ENCODE measurements around the gene TEX53. TPM values are rescaled to one million over a fixed set of nuclear protein-coding genes. Genes with fewer than 3 reads are reported as not detected.

The TEX53 gene
- total RNA-seq, 4 donors from 2014 or later = not detected

GRCh38 chr9:114695948-114696347 lies 38.3 kb upstream of the TEX53 start:
- TF ChIP-seq, protein P1, sequence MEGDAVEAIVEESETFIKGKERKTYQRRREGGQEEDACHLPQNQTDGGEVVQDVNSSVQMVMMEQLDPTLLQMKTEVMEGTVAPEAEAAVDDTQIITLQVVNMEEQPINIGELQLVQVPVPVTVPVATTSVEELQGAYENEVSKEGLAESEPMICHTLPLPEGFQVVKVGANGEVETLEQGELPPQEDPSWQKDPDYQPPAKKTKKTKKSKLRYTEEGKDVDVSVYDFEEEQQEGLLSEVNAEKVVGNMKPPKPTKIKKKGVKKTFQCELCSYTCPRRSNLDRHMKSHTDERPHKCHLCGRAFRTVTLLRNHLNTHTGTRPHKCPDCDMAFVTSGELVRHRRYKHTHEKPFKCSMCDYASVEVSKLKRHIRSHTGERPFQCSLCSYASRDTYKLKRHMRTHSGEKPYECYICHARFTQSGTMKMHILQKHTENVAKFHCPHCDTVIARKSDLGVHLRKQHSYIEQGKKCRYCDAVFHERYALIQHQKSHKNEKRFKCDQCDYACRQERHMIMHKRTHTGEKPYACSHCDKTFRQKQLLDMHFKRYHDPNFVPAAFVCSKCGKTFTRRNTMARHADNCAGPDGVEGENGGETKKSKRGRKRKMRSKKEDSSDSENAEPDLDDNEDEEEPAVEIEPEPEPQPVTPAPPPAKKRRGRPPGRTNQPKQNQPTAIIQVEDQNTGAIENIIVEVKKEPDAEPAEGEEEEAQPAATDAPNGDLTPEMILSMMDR (IDR thresholded peaks at IDR 0.05) = no peak
- no peak for TF ChIP-seq POLR2A (IDR thresholded peaks at IDR 0.05)
- no peak overlapping the region for H3K27ac ChIP-seq
- H3K9me3 ChIP-seq = no peaks in the 10 kb centered on the region
- intact Hi-C loops (cut with DNase I) = no loop called here
- DNase-seq = no peak
- no peak overlapping the region for H3K4me3 ChIP-seq (replicated peaks in 1 of 3)
- WGBS, 2 donors = 85 to 93% methylated on average over 2 of the region's 2 CpGs
- peaks cover 0 to 9% of the 10 kb centered on the region in 2 donors for H3K4me1 ChIP-seq
- H3K27me3 ChIP-seq = no peaks in the 10 kb centered on the region
- H3K36me3 ChIP-seq = no peaks in the 10 kb centered on the region

GRCh38 chr9:114694719-114695269 lies 37.2 kb upstream of the TEX53 start:
- intact Hi-C loops (cut with DNase I) = no loop called here
- H3K36me3 ChIP-seq = no peaks in the 10 kb centered on the region
- no peak for DNase-seq
- peaks cover 0 to 9% of the 10 kb centered on the region in 2 donors for H3K4me1 ChIP-seq
- no peak overlapping the region for H3K4me3 ChIP-seq (replicated peaks in 1 of 3)
- H3K9me3 ChIP-seq = no peaks in the 10 kb centered on the region
- no peak overlapping the region for H3K27ac ChIP-seq
- WGBS, 2 donors = 87% methylated on average over 6 of the region's 6 CpGs
- H3K27me3 ChIP-seq = no peaks in the 10 kb centered on the region
- TF ChIP-seq POLR2A (IDR thresholded peaks at IDR 0.05) = no peak
- TF ChIP-seq, protein P1 (IDR thresholded peaks at IDR 0.05) = no peak

GRCh38 chr9:114694146-114694545 lies 36.5 kb upstream of the TEX53 start:
- H3K27me3 ChIP-seq = no peaks in the 10 kb centered on the region
- H3K4me3 ChIP-seq (replicated peaks in 1 of 3) = no peak overlapping the region
- peaks cover 0 to 9% of the 10 kb centered on the region in 2 donors for H3K4me1 ChIP-seq
- DNase-seq = no peak
- TF ChIP-seq, protein P1 (IDR thresholded peaks at IDR 0.05) = no peak
- no peak for TF ChIP-seq POLR2A (IDR thresholded peaks at IDR 0.05)
- H3K27ac ChIP-seq = no peak overlapping the region
- no peaks in the 10 kb centered on the region for H3K36me3 ChIP-seq
- intact Hi-C loops (cut with DNase I) = no loop called here
- WGBS, 2 donors = 78 to 95% methylated on average over 2 of the region's 2 CpGs
- no peaks in the 10 kb centered on the region for H3K9me3 ChIP-seq

GRCh38 chr9:114693248-114693855 lies 35.7 kb upstream of the TEX53 start:
- H3K4me1 ChIP-seq = peaks cover 0 to 9% of the 10 kb centered on the region in 2 donors
- no peaks in the 10 kb centered on the region for H3K36me3 ChIP-seq
- intact Hi-C loops (cut with DNase I) = no loop called here
- H3K9me3 ChIP-seq = no peaks in the 10 kb centered on the region
- TF ChIP-seq, protein P1 (IDR thresholded peaks at IDR 0.05) = no peak
- no peak for TF ChIP-seq POLR2A (IDR thresholded peaks at IDR 0.05)
- no peaks in the 10 kb centered on the region for H3K27me3 ChIP-seq
- H3K27ac ChIP-seq = no peak overlapping the region
- DNase-seq = no peak
- no peak overlapping the region for H3K4me3 ChIP-seq (replicated peaks in 1 of 3)
- 51 to 60% methylated on average over 2 of the region's 2 CpGs for WGBS, 2 donors

GRCh38 chr9:114691956-114692295 lies 34.3 kb upstream of the TEX53 start:
- DNase-seq = no peak
- Histone ChIP-seq H3K9me3 (no peaks in the 10 kb centered on the region), H3K4me1 (peaks cover 0 to 9% of the 10 kb centered on the region in 2 donors), H3K4me3 (replicated peaks in 1 of 3) (no peak overlapping the region), H3K27ac (no peak overlapping the region), H3K27me3 (no peaks in the 10 kb centered on the region), H3K36me3 (no peaks in the 10 kb centered on the region)
- intact Hi-C loops (cut with DNase I) = no loop called here
- TF ChIP-seq POLR2A (IDR thresholded peaks at IDR 0.05) = no peak
- TF ChIP-seq, protein P1 (IDR thresholded peaks at IDR 0.05) = no peak
